T1000 (cell line): Measurements from ENCODE around the gene NR3C2.

Experiments
- DNase-seq: peaks from one replicate; lab custom pipeline; 2025; ENCODE audit warnings: mixed read lengths; lab: John Stamatoyannopoulos, UW

Gene NR3C2

GRCh38 chr4:148435654-148436406 is 6.4 kb downstream of the NR3C2 start:
- DNase-seq, result no peak

- no peak for DNase-seq
Measured at GRCh38 chr4:148434075-148434773, 8.0 kb downstream of the NR3C2 start.

GRCh38 chr4:148431401-148431800 is 10.8 kb downstream of the NR3C2 start:
- DNase-seq, result no peak

GRCh38 chr4:148430854-148431253 is 11.4 kb downstream of the NR3C2 start:
- no peak for DNase-seq

GRCh38 chr4:148429206-148429605 is 13.0 kb downstream of the NR3C2 start:
- no peak for DNase-seq

GRCh38 chr4:148426643-148427042 is 15.6 kb downstream of the NR3C2 start:
- no peak for DNase-seq

- no peak for DNase-seq
Measured at GRCh38 chr4:148425327-148426110, 16.7 kb downstream of the NR3C2 start.

GRCh38 chr4:148420397-148420796 is 21.8 kb downstream of the NR3C2 start:
- no peak for DNase-seq

- no peak for DNase-seq
Measured at GRCh38 chr4:148415500-148415899, 26.7 kb downstream of the NR3C2 start.

GRCh38 chr4:148412460-148412994 is 29.7 kb downstream of the NR3C2 start:
- no peak for DNase-seq

GRCh38 chr4:148405161-148405893 is 36.9 kb downstream of the NR3C2 start:
- DNase-seq, result no peak

- DNase-seq, result no peak
Measured at GRCh38 chr4:148398988-148399387, 43.2 kb downstream of the NR3C2 start.

GRCh38 chr4:148397771-148398170 is 44.4 kb downstream of the NR3C2 start:
- no peak for DNase-seq

GRCh38 chr4:148396986-148397673 is 45.1 kb downstream of the NR3C2 start:
- DNase-seq, result no peak

GRCh38 chr4:148395771-148396170 is 46.4 kb downstream of the NR3C2 start:
- DNase-seq, result no peak

GRCh38 chr4:148391056-148391455 is 51.2 kb downstream of the NR3C2 start:
- DNase-seq, result no peak

GRCh38 chr4:148390311-148390710 is 51.9 kb downstream of the NR3C2 start:
- no peak for DNase-seq

- no peak for DNase-seq
Measured at GRCh38 chr4:148380291-148380690, 61.9 kb downstream of the NR3C2 start.

GRCh38 chr4:148376151-148376550 is 66.1 kb downstream of the NR3C2 start:
- no peak for DNase-seq

- no peak for DNase-seq
Measured at GRCh38 chr4:148375584-148375983, 66.6 kb downstream of the NR3C2 start.

- no peak for DNase-seq
Measured at GRCh38 chr4:148373093-148373492, 69.1 kb downstream of the NR3C2 start.
